Measurements from ENCODE around the gene FKBP14.

- no peak for TF ChIP-seq CTCF (IDR thresholded peaks at IDR 0.05)
- no peak for TF ChIP-seq POLR2A (IDR thresholded peaks at IDR 0.05)
These were observed 13.7 kb downstream of the FKBP14 start for GRCh38 chr7:30012757-30013156.
